ENCODE measurements around the gene FAM32A.

The FAM32A gene

DNA sequence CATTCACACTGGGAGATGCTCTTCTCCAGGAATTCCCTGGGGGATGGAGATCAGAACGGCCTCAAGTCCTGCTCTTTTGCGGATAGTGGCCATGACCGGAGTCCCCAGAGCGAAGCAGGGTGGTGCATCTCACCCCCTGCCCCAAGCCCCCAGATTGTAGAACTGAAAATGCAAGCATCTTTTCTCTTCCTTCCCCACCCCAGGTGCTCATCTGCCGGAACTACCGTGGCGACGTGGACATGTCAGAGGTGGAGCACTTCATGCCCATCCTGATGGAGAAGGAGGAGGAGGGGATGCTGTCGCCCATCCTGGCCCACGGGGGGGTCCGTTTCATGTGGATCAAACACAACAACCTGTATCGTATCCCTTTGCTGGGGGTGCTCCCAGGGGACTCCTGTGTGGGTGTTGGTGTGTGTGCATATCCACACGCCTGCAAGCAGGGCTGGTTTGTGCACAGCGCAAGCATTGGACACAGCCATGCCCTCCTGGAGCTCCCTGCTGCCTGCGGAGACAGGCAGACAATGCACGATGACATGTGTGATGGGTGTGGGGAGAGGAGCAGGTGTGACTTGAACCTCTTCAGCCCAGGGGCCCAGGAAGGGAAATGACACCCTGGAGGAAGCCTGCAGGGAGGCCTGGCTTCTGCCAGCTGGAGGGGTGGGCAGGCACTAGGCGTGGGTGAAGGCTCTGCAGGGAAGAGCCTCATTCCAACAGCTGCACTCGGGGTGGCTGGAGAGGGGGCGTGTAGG, 18.2 kb downstream of the FAM32A start:
- no peak for DNase-seq

DNA sequence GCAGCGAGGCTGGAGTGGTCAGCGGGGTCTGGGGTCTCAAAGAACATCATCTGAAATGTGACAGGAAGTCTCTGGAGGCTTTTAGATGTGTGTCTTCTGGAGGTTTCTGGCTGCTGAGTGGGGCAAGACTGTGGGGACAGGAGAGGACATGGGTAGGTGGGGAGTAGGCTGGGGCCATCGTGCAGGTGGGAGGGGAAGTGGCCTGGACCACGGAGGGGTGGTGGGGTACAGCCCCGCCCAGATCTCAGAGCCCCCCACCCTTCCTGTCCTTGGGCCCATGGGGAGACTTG, 18.7 kb downstream of the FAM32A start:
- DNase-seq = no peak

DNA sequence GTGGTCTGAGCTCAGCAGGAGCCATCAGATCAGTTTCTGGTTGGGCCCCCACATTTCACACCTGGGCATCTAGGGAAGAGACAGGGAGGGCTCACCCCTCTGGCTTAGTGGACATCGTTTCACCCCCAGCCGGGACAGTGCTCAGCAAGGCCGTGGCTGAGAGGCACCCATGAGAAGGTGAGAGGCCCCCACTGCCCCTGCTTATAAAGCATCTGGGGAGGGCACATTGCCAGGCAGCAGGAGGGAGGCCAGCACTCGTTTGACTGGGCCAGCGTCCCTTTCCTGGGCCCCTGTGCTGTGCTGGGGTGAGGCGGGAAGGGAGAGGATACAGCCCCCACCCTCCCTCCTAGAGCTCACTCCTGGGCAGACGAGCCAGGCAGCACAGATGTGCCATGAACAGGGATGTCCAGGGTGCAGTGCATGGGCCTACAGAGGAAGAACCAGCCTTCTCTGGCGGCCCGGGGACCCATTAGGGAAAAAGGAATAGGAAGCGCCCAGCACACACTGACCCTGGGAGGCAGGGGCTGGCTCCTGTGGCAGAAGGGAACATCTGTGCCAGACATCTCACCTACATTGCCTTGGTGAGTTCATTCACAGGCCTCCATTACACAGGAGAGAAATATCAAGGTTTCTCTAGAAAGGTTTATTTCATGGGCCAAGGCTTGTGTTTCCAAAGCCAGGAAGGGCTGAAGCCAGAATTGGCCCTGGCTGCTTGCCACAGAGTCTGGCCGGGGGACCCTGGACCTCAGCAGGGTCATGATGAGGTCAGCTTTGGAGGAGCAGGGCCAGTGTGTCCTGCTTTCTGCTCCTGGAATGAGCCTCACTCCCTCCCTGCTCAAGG, 20.2 kb downstream of the FAM32A start:
- no peak for DNase-seq

DNA sequence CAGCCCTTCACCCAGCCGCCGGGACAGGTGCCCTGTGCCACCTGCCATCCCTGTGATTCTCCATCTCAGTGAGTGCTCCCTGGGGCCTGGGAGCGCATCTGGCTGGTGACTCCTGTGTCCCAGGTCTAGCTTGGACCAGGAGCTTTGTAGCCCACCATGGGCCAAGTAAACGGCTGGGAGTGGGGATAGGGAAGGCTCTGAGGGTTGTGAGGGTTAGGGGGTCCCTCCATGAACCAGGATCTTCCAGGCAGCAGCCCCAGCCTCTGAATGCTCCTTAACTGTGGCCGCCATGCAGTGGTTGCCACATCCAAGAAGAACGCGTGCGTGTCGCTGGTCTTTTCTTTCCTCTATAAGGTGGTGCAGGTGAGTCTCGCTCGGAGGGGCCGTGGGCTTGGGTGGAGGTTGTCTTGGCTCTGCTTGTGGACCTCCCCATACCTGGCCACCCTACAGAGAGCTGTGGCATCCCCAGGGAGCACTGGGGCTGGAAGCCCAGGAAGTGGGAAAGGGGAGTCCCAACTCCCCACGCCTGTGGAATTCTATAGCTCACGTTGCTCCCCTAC, 20.9 kb downstream of the FAM32A start:
- DNase-seq = no peak

DNA sequence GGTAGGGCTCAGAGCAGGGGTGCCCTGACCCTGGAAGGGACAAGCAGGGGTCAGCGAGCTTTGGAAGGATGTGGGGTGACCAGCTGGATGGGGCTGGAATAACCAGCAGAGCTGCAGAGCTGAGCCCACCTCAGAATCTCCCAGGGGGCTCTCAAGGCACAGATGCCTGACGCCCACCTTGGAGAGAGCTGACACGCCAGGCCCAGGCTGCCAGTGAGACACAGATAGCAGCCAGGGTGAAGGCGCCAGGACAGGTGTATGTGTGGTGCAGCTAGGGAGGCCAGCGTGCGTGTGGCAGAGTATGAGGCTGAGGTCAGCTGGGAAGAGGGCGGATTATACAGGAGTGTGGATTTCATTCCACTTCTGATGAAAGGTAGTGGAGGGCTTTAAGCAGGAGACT, 21.4 kb downstream of the FAM32A start:
- DNase-seq = no peak

DNA sequence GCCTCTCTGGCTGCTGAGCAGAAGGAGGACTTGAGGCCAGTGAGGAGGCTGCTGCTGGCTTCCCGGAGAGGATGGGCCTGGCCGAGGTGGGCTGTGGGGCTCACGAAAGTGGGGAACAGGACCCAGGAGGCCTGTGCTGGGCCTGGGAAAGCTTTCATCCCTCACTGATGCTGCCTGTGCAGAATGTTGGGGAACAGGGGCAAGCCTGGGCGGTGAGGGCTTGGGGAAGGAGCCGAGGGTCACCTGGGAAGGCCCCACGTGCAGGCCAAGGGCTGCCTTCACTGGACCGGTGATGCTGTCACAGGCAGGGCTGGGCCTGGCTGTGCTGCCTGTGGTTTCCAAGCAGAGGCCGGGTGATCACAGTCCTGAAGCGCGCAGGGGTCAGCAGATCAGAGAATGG, 21.9 kb downstream of the FAM32A start:
- no peak for DNase-seq

DNA sequence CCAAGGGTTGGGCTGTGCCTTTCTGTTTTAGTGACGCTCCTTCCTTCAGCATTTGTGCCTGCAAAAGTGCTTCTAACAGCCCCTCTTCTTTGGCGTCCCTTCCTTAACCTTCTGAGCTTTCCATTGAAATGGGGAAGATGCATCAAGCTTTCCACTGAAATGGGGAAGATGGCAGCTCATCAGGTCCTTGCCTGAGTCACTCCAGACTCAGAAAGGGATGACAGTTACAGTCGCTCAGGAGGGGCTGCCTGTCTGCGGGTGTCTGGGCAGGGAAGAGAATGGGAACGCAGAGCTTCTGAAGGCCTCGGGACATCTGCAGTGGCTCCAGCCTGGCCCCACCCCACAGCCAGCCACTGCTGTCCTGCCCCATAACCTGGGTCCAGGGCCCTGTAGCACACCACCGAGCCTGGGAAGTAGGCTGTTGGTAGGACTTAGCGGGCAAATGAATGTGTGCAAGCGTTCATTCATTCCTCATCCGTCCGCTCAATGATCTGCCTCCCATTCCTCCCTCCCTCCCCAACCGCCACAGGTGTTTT, 22.3 kb downstream of the FAM32A start:
- no peak for DNase-seq

DNA sequence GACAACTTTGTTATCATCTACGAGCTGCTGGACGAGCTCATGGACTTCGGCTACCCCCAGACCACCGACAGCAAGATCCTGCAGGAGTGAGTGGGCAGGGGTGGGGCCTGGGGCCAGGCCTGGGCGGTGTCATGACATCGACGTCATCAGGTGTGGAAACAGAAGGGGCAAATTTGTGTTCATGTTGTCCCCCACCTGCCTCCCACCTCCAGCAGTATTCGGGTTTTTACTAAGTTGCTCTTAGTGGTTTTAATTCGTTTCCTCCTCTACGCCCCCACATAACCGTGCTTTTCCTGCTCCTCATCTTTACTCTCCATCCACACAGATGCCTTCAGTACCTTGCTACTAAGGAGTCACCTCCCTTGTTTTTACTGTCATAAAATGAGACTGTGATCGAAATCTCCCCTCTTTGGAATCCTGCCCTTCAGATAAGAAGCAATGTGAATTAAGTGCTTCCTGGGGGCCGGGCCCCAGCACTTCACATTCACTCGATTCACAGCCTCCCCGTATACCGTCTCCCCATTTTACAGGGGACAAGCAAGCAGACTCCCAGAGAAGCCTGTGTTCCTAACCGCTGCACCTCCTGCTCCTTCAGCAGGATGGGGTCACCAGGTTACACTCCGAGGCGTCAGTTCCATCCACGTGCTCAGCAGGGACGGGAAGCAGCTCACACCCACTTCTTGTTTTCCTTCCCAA, 23.0 kb downstream of the FAM32A start:
- DNase-seq = no peak

DNA sequence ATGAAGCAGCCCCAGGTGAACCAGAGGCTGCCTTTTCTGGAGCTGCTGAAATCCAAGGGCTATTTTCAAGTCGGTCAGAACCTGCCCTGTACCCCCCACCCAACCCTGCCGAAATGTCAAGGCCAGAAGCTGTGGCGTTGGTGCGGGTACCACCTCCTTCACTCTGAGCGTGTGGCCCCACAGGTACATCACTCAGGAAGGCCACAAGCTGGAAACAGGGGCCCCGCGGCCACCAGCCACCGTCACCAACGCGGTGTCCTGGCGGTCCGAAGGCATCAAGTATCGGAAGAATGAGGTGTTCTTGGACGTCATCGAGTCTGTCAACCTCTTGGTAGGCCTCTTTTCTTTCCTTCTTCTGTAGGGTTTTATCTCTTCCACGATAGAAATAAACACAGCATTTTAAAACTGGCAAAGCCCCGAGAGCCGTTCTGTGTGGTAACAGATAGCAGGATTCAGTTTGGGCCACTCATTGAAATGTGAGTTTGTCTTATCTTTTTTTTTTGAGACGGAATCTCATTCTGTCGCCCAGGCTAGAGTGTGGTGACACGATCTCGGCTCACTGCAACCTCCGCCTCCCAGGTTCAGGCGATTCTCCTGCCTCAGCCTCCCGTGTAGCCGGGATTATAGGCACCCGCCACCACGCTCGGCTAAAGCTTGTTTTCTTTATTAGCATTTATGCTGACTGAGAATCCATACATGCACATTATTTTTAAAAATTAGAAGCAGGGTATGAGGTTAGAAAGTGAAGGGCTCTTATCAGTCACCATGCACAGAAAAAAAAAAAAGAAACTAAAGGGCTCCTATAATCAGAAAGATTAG, 23.8 kb downstream of the FAM32A start:
- no peak for DNase-seq

DNA sequence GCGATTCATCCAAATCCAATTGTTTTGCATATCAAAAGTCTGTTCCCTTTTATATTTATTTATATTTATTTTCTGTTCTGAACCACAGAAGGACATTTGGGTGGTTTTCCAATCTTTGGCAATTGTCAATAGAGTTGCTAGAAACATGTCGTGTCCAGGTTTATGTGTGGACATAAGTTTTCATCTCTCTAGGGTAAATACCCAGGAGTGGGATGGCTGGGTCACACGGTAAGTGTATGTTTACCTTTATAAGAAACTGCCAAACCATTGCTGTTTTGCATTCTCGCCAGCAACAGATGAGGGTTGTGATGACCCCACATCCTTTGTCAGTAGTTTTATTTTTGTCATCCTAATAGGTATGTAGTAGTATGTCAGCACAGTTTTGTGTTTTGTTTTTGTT, 25.0 kb downstream of the FAM32A start:
- no peak for DNase-seq

DNA sequence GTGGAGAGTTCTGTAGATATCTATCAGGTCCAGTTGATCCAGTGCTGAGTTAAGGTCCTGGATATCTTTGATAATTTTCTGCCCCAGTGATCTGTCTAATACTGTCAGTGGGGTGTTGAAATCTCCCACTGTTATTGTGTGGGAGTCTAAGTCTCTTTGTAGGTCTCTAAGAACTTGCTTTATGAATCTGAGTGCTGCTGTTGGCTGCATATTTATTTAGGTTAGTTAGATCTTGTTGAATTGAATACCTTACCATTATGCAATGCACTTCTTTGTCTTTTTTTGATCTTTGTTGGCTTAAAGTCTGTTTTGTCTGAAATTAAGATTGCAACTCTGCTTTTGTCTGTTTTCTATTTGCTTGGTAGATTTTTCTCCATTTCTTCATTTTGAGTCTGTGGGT, 27.9 kb downstream of the FAM32A start:
- DNase-seq = no peak

DNA sequence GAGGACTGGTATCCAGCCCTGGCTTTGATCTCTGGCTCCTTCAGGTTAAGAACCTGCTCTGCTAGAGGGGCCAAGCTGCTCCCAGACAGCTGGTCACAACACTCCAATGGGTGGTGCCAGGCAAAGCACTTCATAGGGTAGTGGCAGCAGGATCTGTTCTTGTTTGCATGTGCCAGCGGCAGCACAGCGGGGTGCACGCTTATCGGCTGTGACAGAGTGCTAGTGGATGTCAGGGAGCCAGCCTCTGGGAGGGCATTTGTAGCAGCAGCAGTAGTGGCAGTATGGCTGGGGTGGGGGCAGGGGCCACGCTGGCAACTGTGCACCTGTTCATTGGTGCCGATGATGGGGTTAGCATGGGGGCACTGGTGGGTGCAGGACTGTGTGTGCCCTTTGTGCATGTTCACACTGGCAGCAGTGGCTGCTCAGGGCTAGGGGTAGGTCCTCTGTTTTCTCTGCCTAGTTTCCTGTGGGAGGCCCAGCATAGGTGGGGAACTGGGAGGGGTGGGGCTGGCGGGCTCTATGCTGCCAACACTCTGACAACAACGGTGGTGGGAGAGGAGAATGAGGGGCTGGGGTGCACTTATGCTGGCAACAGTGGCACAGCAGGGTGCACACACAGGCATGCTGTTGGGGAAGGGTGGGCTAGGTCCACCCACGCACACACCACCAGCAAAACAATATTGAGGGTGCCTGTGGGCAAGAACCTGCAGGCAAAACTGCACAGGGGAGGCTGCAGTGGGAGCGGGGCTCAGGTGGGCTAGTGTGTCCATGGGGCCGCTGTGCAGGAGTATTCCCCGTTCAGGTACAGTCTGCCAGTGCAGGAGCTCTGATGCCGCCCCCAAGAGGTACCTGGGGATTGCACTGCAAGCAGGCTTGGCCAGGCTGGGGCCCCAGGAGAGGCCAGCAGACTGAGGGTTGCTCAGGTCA, 31.8 kb downstream of the FAM32A start:
- peak; percentile 20 for DNase-seq

DNA sequence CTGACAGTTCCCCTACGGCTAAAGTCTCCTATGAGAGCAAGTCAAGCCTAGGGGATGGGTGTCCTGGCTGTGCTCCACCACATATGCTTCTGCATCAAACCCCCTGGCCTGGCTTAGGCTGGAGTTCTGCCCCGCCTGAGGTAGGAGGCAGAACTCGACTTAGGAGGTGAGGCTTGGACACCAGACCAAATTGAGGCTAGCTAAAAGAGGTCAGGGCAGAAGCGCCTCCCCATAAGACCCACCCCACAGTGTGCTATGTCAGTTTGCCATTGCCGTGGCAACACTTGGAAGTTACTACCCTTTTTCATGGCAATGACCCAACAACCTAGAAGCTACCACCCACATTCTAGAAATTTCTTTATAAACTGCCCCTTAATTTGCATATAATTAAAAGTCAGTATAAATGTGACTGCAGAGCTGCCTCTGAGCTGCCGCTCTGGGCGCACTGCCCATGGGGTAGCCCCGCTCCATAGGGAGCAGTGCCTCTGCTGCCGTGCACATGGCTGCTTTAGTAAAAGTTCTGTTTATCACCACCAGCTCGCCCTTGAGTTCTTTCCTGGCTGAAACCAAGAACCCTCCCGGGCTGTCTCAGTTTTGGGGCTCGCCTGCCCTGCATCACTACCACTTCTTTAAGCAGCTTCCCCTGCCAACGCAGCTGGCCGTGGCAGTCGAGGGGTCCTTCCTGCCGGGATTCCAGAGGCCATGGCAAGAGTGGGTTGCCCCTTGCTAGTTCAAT, 32.7 kb downstream of the FAM32A start:
- DNase-seq = no peak

DNA sequence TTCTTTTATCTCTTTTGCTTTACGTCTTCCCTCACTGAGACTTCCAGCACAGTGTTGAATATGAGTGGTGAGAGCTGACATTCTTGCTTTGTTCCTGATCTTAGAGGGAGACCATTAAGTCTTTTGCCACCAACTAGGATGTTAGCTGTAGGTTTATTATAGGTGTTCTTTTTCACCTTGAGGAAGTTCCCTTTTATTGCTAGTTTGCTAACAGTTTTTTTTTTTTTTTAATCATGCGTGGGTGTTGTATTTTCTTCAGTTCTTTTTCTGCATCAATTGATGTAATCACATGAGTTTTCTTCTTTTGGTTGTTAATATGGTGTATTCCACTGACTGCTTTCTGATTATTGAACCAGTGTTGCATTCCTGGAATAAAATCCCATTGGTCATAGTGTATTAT, 33.6 kb downstream of the FAM32A start:
- no peak for DNase-seq

DNA sequence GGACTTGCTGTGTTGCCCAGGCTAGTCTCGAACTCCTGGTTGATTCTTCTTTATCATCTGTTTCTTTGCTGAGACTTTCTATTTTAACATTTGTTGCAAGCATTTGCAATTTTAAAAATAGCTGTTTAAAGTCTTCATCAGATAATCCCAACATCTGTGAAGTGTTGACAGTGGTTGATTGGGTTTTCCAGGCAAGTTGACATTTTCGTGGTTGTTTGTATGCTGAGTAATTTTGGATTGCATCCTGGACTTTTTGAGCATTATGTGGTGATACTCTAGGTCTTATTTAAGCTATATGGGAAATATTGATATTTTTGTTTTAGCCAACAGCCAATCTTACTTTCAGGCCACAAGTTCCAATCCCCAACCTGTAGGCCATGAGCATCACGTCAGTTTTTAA, 37.6 kb downstream of the FAM32A start:
- DNase-seq = no peak

DNA sequence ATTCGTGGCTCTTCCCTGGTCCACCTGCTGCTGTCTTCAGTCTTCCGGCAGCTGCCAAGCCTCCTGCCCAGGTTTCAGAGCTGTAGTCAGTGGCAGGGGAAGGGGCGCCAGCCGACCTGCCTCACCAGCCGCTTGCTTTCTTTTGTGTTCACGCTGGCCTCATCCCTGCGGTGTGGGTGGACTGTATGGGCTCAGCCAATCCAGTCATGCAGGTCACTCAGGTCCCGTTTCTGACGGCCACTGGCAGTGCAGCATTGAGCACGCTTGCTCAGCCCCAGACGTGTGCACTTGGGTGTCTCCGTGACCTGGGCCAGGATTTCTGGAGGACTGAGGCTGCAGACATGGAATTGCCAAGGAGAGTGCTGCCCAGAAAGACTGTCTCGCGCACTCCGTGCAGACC, 38.5 kb downstream of the FAM32A start:
- DNase-seq = no peak

DNA sequence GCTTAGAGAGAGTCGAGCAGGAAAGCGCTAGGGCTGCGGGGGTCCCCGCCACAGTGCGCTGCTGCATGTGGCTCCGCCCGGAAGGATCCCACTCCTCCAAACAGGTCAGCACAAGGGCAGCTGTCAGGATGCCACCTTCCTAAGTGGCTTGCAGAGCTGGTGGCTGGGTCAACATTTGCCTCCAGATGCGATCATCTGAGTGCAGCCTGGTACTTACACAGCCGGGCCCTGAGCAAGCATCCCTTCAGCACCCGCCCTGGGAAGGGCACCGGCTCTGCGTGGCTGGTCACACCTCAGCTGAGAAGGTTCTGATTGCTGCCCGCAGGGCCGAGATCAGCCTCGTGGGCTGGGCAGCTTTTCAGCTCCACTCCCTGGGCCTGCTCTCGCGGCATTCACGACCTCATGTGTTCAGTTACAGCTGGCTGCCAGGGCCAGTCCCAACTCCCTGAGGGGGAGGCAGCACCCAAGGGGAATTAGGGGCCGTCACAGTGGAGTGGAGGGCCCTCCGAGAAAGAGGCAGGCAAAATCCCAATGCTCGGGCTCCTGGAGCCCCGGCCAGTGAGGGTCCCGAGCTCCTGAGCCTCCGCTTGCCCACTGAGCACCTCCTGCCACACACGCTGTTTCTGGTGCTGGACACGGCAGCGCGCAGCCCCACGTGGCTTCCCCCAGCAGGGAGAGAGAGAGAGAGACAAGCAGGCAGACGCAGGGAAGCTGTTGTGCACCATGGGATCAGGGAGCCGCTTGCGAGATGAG, 39.3 kb downstream of the FAM32A start:
- no peak for DNase-seq

DNA sequence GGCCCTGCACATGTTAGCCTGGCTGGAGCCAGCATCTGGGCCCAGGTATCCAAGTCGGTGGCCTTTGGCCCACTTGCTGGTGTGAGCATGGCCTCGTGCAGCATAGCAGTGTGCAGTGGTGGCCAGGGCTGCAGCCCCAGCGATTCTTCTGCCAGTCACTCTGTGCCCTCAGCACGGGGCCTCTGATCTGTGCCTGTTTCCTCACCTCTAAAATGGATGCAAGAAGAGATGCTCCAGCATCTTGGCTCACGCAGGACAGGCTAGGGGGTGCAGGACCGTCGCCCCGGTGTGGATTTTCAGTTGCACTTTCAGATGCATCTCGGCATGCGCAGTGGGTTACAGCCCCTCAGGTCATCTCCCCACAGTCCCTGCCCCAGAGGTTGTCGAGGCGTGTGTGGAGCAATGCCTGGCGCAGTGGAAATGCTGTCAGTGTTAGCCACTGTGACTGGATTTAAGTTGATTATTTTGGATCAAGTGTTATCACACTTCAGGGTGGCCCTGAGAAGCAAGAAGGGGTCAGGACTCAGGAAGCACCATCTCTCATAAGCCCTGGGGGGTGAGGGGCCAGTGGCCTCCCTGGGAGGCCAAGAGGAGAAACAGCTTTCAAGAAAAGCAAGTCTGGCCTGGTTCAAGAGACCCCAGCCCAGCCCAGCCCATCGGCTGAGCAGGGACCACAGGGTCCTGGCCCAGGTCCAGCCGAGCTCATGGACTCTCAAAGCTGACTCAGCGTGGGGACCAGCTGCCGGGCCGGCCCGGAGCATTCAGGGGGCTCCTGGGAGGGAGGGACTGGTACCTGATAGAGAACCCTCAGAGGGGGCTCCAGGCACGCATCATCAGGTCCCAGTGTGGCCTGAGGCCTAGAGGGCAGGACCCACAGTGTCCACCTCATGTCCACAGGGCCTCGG, 40.3 kb downstream of the FAM32A start:
- no peak for DNase-seq

DNA sequence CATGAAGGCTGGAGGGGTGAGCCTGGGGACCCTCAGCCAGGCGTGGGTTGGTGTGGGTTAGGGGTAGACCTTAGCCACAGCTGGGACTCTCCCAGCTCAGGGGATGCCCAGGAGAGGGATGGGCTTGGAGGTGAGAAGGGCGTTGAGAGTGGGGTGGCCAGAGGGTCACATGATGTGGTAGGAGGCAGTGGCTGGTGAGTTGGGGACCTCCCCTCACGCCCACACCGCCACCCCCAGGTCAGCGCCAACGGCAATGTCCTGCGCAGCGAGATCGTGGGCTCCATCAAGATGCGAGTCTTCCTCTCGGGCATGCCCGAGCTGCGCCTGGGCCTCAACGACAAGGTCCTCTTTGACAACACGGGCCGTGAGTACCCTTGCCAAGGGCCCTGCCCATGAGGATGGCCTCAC, 41.0 kb downstream of the FAM32A start:
- no peak for DNase-seq
